Suprapubic skin (tissue), 4 donors: ENCODE results near the gene ASPDH. TPM values are rescaled to one million over a fixed set of nuclear protein-coding genes. Genes with fewer than 3 reads are reported as not detected.

Source experiments
- DNase-seq, 2 donors: peaks; one replicate each; pipeline ENCODE4 v3.0.0-alpha.2; 2019; ENCODE audit warnings: low spot score in 2 of 2
- H3K27ac ChIP-seq: fragments of 200-600 bp; sonication (generic); one replicate; pipeline ENCODE4 v1.5.1; 2019
- H3K27me3 ChIP-seq: fragments of 200-600 bp; sonication (generic); one replicate; pipeline ENCODE4 v1.5.1; 2019
- H3K36me3 ChIP-seq: fragments of 200-600 bp; sonication (generic); one replicate; pipeline ENCODE4 v1.5.1; 2019
- H3K4me1 ChIP-seq: fragments of 200-600 bp; sonication (generic); one replicate; pipeline ENCODE4 v1.5.1; 2019
- H3K4me3 ChIP-seq: fragments of 200-600 bp; sonication (generic); one replicate; pipeline ENCODE4 v1.5.1; 2019; ENCODE audit warnings: mild to moderate bottlenecking
- H3K9me3 ChIP-seq: fragments of 200-600 bp; sonication (generic); one replicate; pipeline ENCODE4 v1.5.1; 2019
- EP300 ChIP-seq: sonication (generic); formaldehyde crosslinking; IDR thresholded peaks from one replicate; pipeline ENCODE4 v1.6.1; 2017; ENCODE audit warnings: antibody characterized with exemption
- POLR2A ChIP-seq, 2 donors: fragments of 450-650 bp; IDR thresholded peaks; one replicate each; pipeline ENCODE4 v1.6.1; 2017; ENCODE audit warnings: antibody characterized with exemption in 2 of 2, mild to moderate bottlenecking in 2 of 2, moderate library complexity in 2 of 2
- POLR2AphosphoS5 ChIP-seq, 3 donors: sonication (generic); formaldehyde crosslinking; IDR thresholded peaks; one replicate each; pipeline ENCODE4 v1.6.1; 2017; ENCODE audit warnings: antibody characterized with exemption in 3 of 3
- WGBS: methylation state at CpG from one replicate; pipeline ENCODE4 v1.1.5; 2018; 5-methylcytosine and 5-hydroxymethylcytosine counted together
- total RNA-seq, 4 donors: library from RNA; depleted of rRNA; stranded (reverse); fragments of >200 nt; gene quantifications; one replicate each; pipeline ENCODE4 v1.1.0, GENCODE V29; 2016
- TF ChIP-seq, protein P1 (sequence below), 2 donors: fragments of 200-600 bp in 1 of 2; fragments of 450-650 bp in 1 of 2; sonication (generic) in 1 of 2; IDR thresholded peaks; one replicate each; pipeline ENCODE4 v1.5.1; 2016 to 2019; ENCODE audit warnings: antibody characterized with exemption in 2 of 2, mild to moderate bottlenecking in 1 of 2, moderate library complexity in 1 of 2

ASPDH gene
- not detected for total RNA-seq

DNA sequence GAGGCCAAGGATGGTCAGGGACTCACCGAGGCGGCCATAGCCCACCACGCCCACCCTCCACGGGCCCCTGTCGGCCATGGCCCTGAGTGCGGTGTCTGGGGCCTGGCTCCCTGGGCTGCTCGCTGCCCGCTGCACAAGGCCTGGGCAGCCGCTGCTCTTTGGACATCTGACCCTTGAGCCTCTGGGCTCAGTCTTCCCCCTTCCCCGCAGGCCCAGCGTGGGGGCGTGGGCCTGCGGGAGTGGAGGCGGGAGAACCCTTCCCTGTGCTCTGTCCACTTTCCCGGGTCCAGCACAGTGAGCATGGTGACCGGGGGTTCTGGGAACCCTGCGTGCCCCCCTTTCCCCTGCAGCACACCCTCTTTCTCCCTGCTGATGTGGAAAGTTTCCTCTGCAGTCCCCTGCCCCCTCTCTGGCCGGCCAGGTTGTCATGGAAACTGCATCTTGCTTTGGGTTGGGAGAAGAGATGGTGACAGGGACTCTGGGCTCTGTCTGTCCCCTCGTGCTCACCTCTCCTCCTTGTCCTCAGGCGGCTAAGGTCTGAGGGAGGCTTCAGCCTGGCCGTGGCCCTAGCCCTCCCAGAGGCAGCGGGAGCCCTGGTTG, at the start of gene ASPDH:
TSS of gene ASPDH (minus strand) at position 168 of the 600 bp plus-strand sequence. CDS start at position 78, 90 bp downstream.
- 39% methylated on average over 9 of the region's 22 CpGs for WGBS
- Histone ChIP-seq H3K27ac (no peak within 1 kb of the TSS), H3K4me3 (no peak within 1 kb of the TSS), H3K27me3 (no peaks in the 10 kb centered on the region), H3K36me3 (no peaks in the 10 kb centered on the region), H3K9me3 (no peaks in the 10 kb centered on the region), H3K4me1 (peaks cover 19% of the 10 kb centered on the region)
- peak in 1 of 2 donors; percentile 73 for DNase-seq
- TF ChIP-seq EP300 = no peak
- TF ChIP-seq, protein P1, sequence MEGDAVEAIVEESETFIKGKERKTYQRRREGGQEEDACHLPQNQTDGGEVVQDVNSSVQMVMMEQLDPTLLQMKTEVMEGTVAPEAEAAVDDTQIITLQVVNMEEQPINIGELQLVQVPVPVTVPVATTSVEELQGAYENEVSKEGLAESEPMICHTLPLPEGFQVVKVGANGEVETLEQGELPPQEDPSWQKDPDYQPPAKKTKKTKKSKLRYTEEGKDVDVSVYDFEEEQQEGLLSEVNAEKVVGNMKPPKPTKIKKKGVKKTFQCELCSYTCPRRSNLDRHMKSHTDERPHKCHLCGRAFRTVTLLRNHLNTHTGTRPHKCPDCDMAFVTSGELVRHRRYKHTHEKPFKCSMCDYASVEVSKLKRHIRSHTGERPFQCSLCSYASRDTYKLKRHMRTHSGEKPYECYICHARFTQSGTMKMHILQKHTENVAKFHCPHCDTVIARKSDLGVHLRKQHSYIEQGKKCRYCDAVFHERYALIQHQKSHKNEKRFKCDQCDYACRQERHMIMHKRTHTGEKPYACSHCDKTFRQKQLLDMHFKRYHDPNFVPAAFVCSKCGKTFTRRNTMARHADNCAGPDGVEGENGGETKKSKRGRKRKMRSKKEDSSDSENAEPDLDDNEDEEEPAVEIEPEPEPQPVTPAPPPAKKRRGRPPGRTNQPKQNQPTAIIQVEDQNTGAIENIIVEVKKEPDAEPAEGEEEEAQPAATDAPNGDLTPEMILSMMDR (IDR thresholded peaks at IDR 0.05) = no peak
- no peak for TF ChIP-seq POLR2AphosphoS5 (IDR thresholded peaks at IDR 0.05)
- no peak for TF ChIP-seq POLR2A (IDR thresholded peaks at IDR 0.05)

DNA sequence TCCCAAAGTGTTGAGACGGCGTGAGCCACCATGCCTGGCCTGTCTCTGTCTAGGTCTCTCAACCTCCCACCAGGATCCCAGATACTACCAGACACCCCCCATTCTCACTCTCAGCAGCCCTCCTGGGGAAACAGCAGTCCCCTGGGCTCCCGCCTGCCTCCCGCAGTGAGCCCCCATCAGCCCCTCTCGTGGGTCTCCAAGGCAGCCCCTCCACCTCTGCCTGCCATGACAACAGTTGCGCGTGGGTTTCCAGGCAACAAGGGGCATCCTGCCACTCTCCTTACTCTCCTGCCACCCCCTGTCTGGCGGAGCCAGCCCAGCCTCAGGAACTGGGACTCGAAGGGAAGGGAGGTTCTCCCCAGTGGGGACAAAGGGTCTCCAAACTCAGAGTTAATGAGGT, 49.3 kb upstream of the ASPDH start:
- peaks cover 84% of the 10 kb centered on the region for H3K27me3 ChIP-seq
- 80% methylated on average over 8 of the region's 9 CpGs for WGBS

DNA sequence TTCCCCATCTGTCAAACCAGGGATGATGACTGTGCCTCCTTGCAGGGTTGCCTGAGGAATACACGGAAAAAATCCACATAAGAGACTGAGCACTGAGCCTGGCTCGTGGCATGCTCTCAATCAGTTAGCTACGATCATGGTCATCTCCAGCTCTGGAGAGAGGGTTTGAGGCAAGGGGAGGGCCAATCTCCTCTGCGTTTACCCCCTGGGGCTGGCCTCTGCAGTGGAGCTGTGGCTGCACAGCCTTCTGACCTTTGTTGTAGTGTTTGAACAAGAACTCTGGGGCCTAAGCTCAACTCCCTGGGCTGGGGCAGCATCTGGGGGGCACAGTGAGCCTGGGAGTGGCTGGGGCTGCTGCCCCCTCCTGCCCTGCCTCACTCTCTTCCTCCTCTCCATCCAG, 48.6 kb upstream of the ASPDH start:
- Histone ChIP-seq H3K4me3 (no peak overlapping the region), H3K9me3 (no peaks in the 10 kb centered on the region), H3K4me1 (peaks cover 3% of the 10 kb centered on the region), H3K27me3 (peaks cover 82% of the 10 kb centered on the region), H3K27ac (no peak overlapping the region), H3K36me3 (no peaks in the 10 kb centered on the region)
- TF ChIP-seq EP300 = no peak
- TF ChIP-seq POLR2AphosphoS5 (IDR thresholded peaks at IDR 0.05) = no peak
- no peak for TF ChIP-seq POLR2A (IDR thresholded peaks at IDR 0.05)
- TF ChIP-seq, protein P1 (IDR thresholded peaks at IDR 0.05) = no peak
- DNase-seq = no peak
- WGBS = 57% methylated on average over 1 of the region's 4 CpGs

More for the DNA sequence above, 49.3 kb upstream of the ASPDH start:
- no peak overlapping the region for H3K4me3 ChIP-seq
- peaks cover 10% of the 10 kb centered on the region for H3K4me1 ChIP-seq
- DNase-seq = no peak
- no peak overlapping the region for H3K27ac ChIP-seq
- no peak for TF ChIP-seq POLR2AphosphoS5 (IDR thresholded peaks at IDR 0.05)
- TF ChIP-seq, protein P1 (IDR thresholded peaks at IDR 0.05) = no peak
- no peak for TF ChIP-seq EP300
- TF ChIP-seq POLR2A (IDR thresholded peaks at IDR 0.05) = no peak
- no peaks in the 10 kb centered on the region for H3K36me3 ChIP-seq
- no peaks in the 10 kb centered on the region for H3K9me3 ChIP-seq

DNA sequence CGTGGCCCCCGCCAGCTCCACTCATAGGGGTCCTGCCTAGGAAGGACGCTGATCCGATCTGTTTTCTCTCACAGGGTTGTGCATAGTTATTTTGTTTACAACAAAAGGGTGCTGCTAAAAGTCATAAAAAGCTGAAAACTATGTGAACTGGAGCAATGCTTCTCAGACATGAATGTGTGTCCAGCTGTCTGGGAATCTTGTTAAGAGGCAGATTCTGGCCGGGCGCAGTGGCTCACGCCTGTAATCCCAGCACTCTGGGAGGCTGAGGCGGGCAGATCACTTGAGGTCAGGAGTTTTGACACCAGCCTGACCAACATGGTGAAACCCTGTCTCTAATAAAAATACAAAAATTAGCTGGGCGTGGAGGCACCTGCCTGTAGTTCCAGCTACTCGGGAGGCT, 45.9 kb upstream of the ASPDH start:
- H3K9me3 ChIP-seq = no peaks in the 10 kb centered on the region

DNA sequence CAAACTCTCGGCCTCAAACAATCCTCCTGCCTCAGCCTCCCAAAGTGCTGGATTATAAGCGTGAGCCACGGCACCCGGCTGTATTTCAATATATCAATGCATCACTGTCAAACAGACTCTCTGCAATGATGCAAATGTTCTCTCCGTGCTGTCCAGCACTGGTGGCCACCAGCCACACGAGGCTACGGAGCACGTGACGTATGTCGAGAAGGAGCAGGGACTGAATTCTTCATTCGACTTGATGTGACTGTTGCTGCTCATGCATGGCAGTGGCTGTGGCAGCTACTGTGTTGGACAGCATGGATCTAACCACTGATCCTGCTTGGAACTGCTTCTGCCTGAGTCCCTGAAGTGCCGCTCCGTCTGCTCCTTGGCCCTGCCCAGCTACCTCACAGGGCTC, 44.7 kb upstream of the ASPDH start:
- WGBS = 89% methylated on average over 12 of the region's 13 CpGs
- TF ChIP-seq POLR2A (IDR thresholded peaks at IDR 0.05) = no peak
- TF ChIP-seq, protein P1 (IDR thresholded peaks at IDR 0.05) = no peak
- TF ChIP-seq EP300 = no peak
- TF ChIP-seq POLR2AphosphoS5 (IDR thresholded peaks at IDR 0.05) = no peak
- Histone ChIP-seq H3K27me3 (peaks cover 80% of the 10 kb centered on the region), H3K4me3 (no peak overlapping the region), H3K27ac (no peak overlapping the region), H3K4me1 (peaks cover 12% of the 10 kb centered on the region), H3K36me3 (no peaks in the 10 kb centered on the region), H3K9me3 (no peaks in the 10 kb centered on the region)
- no peak for DNase-seq

More for the DNA sequence above, 45.9 kb upstream of the ASPDH start:
- Histone ChIP-seq H3K36me3 (no peaks in the 10 kb centered on the region), H3K4me1 (peaks cover 12% of the 10 kb centered on the region), H3K27ac (no peak overlapping the region), H3K27me3 (peaks cover 82% of the 10 kb centered on the region), H3K4me3 (no peak overlapping the region)
- 82% methylated on average over 10 of the region's 10 CpGs for WGBS
- DNase-seq = no peak
- TF ChIP-seq POLR2A (IDR thresholded peaks at IDR 0.05) = no peak

DNA sequence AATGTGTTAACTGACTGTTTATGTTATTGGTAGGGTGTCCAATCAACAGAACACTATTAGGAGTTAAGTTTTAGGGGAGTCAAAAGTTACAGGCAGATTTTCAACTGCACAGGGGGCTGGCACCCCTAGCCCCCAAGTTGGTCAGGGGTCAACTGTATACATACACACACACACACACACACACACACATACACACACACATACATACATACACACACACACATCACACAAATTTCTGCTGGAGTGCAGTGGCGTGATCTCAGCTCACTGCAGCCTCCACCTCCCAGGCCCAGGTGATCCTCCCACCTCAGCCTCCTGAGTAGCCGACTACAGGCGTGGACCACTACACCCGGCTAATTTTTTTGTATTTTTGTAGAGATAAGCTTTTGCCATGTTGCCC, 44.3 kb upstream of the ASPDH start:
- Histone ChIP-seq H3K36me3 (no peaks in the 10 kb centered on the region), H3K4me3 (no peak overlapping the region), H3K9me3 (no peaks in the 10 kb centered on the region), H3K27me3 (peaks cover 80% of the 10 kb centered on the region), H3K4me1 (peaks cover 12% of the 10 kb centered on the region), H3K27ac (no peak overlapping the region)
- TF ChIP-seq POLR2A (IDR thresholded peaks at IDR 0.05) (no peak), POLR2AphosphoS5 (IDR thresholded peaks at IDR 0.05) (no peak), EP300 (no peak)
- TF ChIP-seq, protein P1 (IDR thresholded peaks at IDR 0.05) = no peak
- 98% methylated on average over 4 of the region's 4 CpGs for WGBS
- DNase-seq = no peak
